Activated CD4-positive, alpha-beta memory T cell treated with anti-CD3 and anti-CD28 coated beads for 36 hours (primary cell): ENCODE data around the gene GLDC. TPM values are rescaled to one million over a fixed set of nuclear protein-coding genes. Genes with fewer than 3 reads are reported as not detected.
"Not testable (repeated sequence)": the region's sequence is repeated elsewhere in the genome, so short reads cannot be mapped to it uniquely, and the experiment has no call there.

Experiments used
- CTCF ChIA-PET: fragments of 350-600 bp; sonication (Branson Sonifier 250); formaldehyde crosslinking; loops from one replicate; lab custom pipeline; 2021; ENCODE audit warnings: antibody characterized with exemption, inconsistent platforms; lab: Charles Lee
- POLR2A ChIA-PET: fragments of 350-600 bp; sonication (Branson Sonifier 250); formaldehyde crosslinking; loops from one replicate; lab custom pipeline; 2021; ENCODE audit warnings: antibody characterized with exemption; lab: Charles Lee
- DNase-seq: peaks from one replicate; pipeline ENCODE4 v3.0.0-alpha.2; 2020
- H3K27ac Mint-ChIP-seq: one replicate; pipeline ENCODE4 v1.8.0; 2021; ENCODE audit warnings: mixed read lengths
- H3K27me3 Mint-ChIP-seq: one replicate; pipeline ENCODE4 v1.8.0; 2021; ENCODE audit warnings: mixed read lengths
- H3K36me3 Mint-ChIP-seq: one replicate; pipeline ENCODE4 v1.8.0; 2021; ENCODE audit warnings: mixed read lengths
- H3K4me1 Mint-ChIP-seq: one replicate; pipeline ENCODE4 v1.8.0; 2021; ENCODE audit warnings: low read depth, mixed read lengths
- H3K4me3 Mint-ChIP-seq: one replicate; pipeline ENCODE4 v1.8.0; 2021; ENCODE audit warnings: mild to moderate bottlenecking, mixed read lengths
- H3K9me3 Mint-ChIP-seq: one replicate; pipeline ENCODE4 v1.8.0; 2021; ENCODE audit warnings: mixed read lengths
- intact Hi-C: fragments of 100-400 bp; cut with micrococcal nuclease; formaldehyde crosslinking; loops from one replicate; pipeline ENCODE4 v1.15.1; 2023
- total RNA-seq, 2 experiments: library from RNA; stranded (reverse); gene quantifications; one replicate each; pipeline ENCODE4 v1.2.3, GENCODE V29; 2021

GLDC gene
- total RNA-seq, 2 experiments from 2014 or later, result 7.1 to 9.9 TPM

GRCh38 chr9:6634444-6634843 is 11.1 kb downstream of the GLDC start:
- Mint-ChIP-seq H3K36me3 (no peaks in the 10 kb centered on the region), H3K27me3 (peaks cover 8% of the 10 kb centered on the region), H3K27ac (no peak overlapping the region), H3K4me3 (no peak overlapping the region), H3K9me3 (no peaks in the 10 kb centered on the region), H3K4me1 (no peaks in the 10 kb centered on the region)
- ChIA-PET CTCF (no interaction called here), POLR2A (no interaction called here)
- DNase-seq, result no peak
- intact Hi-C loops, result no loop called here

- intact Hi-C loops, result no loop called here
- Mint-ChIP-seq H3K27me3 (peaks cover 5% of the 10 kb centered on the region), H3K4me1 (no peaks in the 10 kb centered on the region), H3K27ac (no peak overlapping the region), H3K4me3 (no peak overlapping the region), H3K9me3 (no peaks in the 10 kb centered on the region), H3K36me3 (no peaks in the 10 kb centered on the region)
- DNase-seq, result no peak
- CTCF ChIA-PET, result no interaction called here
- POLR2A ChIA-PET, result no interaction called here
Observed at GRCh38 chr9:6633378-6633777, 12.2 kb downstream of the GLDC start.

- Mint-ChIP-seq H3K4me3 (no peak overlapping the region), H3K27me3 (peaks cover 10% of the 10 kb centered on the region), H3K4me1 (no peaks in the 10 kb centered on the region), H3K27ac (no peak overlapping the region), H3K36me3 (no peaks in the 10 kb centered on the region), H3K9me3 (no peaks in the 10 kb centered on the region)
- intact Hi-C loops, result no loop called here
- DNase-seq, result no peak
- CTCF ChIA-PET, result no interaction called here
- POLR2A ChIA-PET, result no interaction called here
Observed at GRCh38 chr9:6632516-6633183, 12.9 kb downstream of the GLDC start.

- intact Hi-C loops, result no loop called here
- H3K4me1 Mint-ChIP-seq, result no peaks in the 10 kb centered on the region
- ChIA-PET POLR2A (no interaction called here), CTCF (interaction anchor here (0.8 to 1.0 kb wide), 2 partner anchors 11 to 46 kb away, joined by 3 read pairs; no protein-coding TSS in a partner anchor)
- no peaks in the 10 kb centered on the region for H3K9me3 Mint-ChIP-seq
- no peak for DNase-seq
- peaks cover 12% of the 10 kb centered on the region for H3K27me3 Mint-ChIP-seq
- H3K36me3 Mint-ChIP-seq, result no peaks in the 10 kb centered on the region
- no peak overlapping the region for H3K4me3 Mint-ChIP-seq
- H3K27ac Mint-ChIP-seq, result no peak overlapping the region
Observed at GRCh38 chr9:6631207-6631512, 14.4 kb downstream of the GLDC start.

GRCh38 chr9:6630502-6631206 is 14.9 kb downstream of the GLDC start:
- ChIA-PET POLR2A (no interaction called here), CTCF (interaction anchor here (0.8 to 1.0 kb wide), 2 partner anchors 11 to 46 kb away, joined by 3 read pairs; no protein-coding TSS in a partner anchor)
- Mint-ChIP-seq H3K27me3 (peaks cover 12% of the 10 kb centered on the region), H3K4me3 (no peak overlapping the region), H3K27ac (no peak overlapping the region), H3K9me3 (no peaks in the 10 kb centered on the region), H3K36me3 (no peaks in the 10 kb centered on the region), H3K4me1 (no peaks in the 10 kb centered on the region)
- intact Hi-C loops, result no loop called here
- peak; percentile 23 for DNase-seq

GRCh38 chr9:6628704-6629103 is 16.8 kb downstream of the GLDC start:
- CTCF ChIA-PET, result no interaction called here
- no peak for DNase-seq
- intact Hi-C loops, result no loop called here

GRCh38 chr9:6625363-6625762 is 20.2 kb downstream of the GLDC start:
- ChIA-PET POLR2A (no interaction called here), CTCF (interaction anchor here (1.6 kb wide), 1 partner anchor 40 kb away, joined by 5 read pairs; no protein-coding TSS in a partner anchor)
- intact Hi-C loops, result no loop called here
- H3K27me3 Mint-ChIP-seq, result peaks cover 16% of the 10 kb centered on the region
- H3K4me1 Mint-ChIP-seq, result no peaks in the 10 kb centered on the region
- no peaks in the 10 kb centered on the region for H3K36me3 Mint-ChIP-seq
- no peak overlapping the region for H3K27ac Mint-ChIP-seq
- DNase-seq, result no peak
- no peak overlapping the region for H3K4me3 Mint-ChIP-seq
- no peaks in the 10 kb centered on the region for H3K9me3 Mint-ChIP-seq

More at GRCh38 chr9:6628704-6629103, 16.8 kb downstream of the GLDC start:
- Mint-ChIP-seq H3K27me3 (peaks cover 15% of the 10 kb centered on the region), H3K36me3 (no peaks in the 10 kb centered on the region), H3K4me3 (no peak overlapping the region), H3K9me3 (no peaks in the 10 kb centered on the region), H3K27ac (no peak overlapping the region), H3K4me1 (no peaks in the 10 kb centered on the region)
- POLR2A ChIA-PET, result no interaction called here

- H3K36me3 Mint-ChIP-seq, H3K9me3 Mint-ChIP-seq, DNase-seq, H3K27ac Mint-ChIP-seq, H3K4me1 Mint-ChIP-seq, intact Hi-C loops, POLR2A ChIA-PET, CTCF ChIA-PET, H3K4me3 Mint-ChIP-seq: not testable (repeated sequence)
- H3K27me3 Mint-ChIP-seq, result peaks cover 14% of the 10 kb centered on the region
Observed at GRCh38 chr9:6622784-6623183, 22.7 kb downstream of the GLDC start.

GRCh38 chr9:6620796-6621195 is 24.7 kb downstream of the GLDC start:
- no peaks in the 10 kb centered on the region for H3K9me3 Mint-ChIP-seq
- no peak overlapping the region for H3K4me3 Mint-ChIP-seq
- no peak overlapping the region for H3K27ac Mint-ChIP-seq
- H3K27me3 Mint-ChIP-seq, result peaks cover 11% of the 10 kb centered on the region
- ChIA-PET POLR2A (no interaction called here), CTCF (no interaction called here)
- intact Hi-C loops, result no loop called here
- H3K36me3 Mint-ChIP-seq, result no peaks in the 10 kb centered on the region
- no peak for DNase-seq
- H3K4me1 Mint-ChIP-seq, result peaks cover 2% of the 10 kb centered on the region

GRCh38 chr9:6620353-6620752 is 25.2 kb downstream of the GLDC start:
- Mint-ChIP-seq H3K4me1 (peaks cover 2% of the 10 kb centered on the region), H3K4me3 (no peak overlapping the region), H3K27me3 (peaks cover 8% of the 10 kb centered on the region), H3K27ac (no peak overlapping the region), H3K9me3 (no peaks in the 10 kb centered on the region), H3K36me3 (no peaks in the 10 kb centered on the region)
- CTCF ChIA-PET, result no interaction called here
- intact Hi-C loops, result no loop called here
- POLR2A ChIA-PET, result no interaction called here
- DNase-seq, result no peak

GRCh38 chr9:6619909-6620308 is 25.6 kb downstream of the GLDC start:
- H3K27me3 Mint-ChIP-seq, result peaks cover 6% of the 10 kb centered on the region

GRCh38 chr9:6616951-6617602 is 28.5 kb downstream of the GLDC start:
- Mint-ChIP-seq H3K4me1 (peaks cover 2% of the 10 kb centered on the region), H3K27me3 (peaks cover 6% of the 10 kb centered on the region), H3K9me3 (no peaks in the 10 kb centered on the region), H3K4me3 (no peak overlapping the region), H3K27ac (no peak overlapping the region), H3K36me3 (no peaks in the 10 kb centered on the region)
- intact Hi-C loops, result no loop called here
- POLR2A ChIA-PET, result no interaction called here
- DNase-seq, result no peak
- CTCF ChIA-PET, result no interaction called here

More at GRCh38 chr9:6619909-6620308, 25.6 kb downstream of the GLDC start:
- ChIA-PET POLR2A (no interaction called here), CTCF (no interaction called here)
- intact Hi-C loops, result no loop called here
- no peaks in the 10 kb centered on the region for H3K9me3 Mint-ChIP-seq
- H3K4me3 Mint-ChIP-seq, result no peak overlapping the region
- DNase-seq, result no peak
- H3K4me1 Mint-ChIP-seq, result peaks cover 2% of the 10 kb centered on the region
- no peaks in the 10 kb centered on the region for H3K36me3 Mint-ChIP-seq
- H3K27ac Mint-ChIP-seq, result no peak overlapping the region
